ENCODE results near the gene TOR1A. TPM values are rescaled to one million over a fixed set of nuclear protein-coding genes. Genes with fewer than 3 reads are reported as not detected.

The TOR1A gene
- 21.6 TPM for polyA plus RNA-seq (ENCODE audit: insufficient read length)

DNA sequence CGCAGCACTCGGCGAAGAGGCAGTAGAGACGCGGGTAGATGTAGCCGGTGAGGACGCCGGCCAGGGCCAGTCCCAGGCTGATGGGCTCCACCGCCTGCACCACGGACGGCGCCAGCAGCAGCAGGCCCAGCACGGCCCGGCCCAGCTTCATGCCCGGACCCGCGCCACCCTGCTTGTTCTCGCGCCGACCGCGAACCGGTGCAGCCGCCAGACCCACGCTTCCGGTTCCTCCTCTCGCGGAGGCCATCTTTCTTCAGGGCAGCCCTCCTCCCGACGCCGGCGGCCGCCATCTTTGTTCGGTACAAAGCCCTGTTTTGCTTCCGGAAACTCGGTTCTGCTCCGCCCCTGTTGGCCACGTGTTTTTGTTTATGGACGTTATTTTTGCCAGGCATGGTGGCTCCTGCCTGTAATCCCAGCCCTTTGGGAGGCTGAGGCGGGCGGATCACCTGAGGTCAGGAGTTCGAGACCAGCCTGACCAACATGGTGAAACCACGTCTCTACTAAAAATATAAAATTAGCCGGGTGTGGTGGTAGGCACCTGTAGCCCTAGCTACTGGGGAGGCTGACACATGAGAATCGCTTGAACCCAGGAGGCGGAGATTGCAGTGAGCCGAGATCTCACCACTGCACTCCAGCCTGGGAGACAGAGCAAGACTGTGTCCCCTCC, at the start of gene TOR1A:
Gene TOR1A, minus strand, starts transcription at position 202 of the 667 bp plus-strand sequence. Its CDS starts 51 bp downstream, at position 151.
- peak; percentile 92 for DNase-seq

- no peak for DNase-seq
Measured at GRCh38 chr9:129871046-129871445, 47.1 kb upstream of the TOR1A start.

DNA sequence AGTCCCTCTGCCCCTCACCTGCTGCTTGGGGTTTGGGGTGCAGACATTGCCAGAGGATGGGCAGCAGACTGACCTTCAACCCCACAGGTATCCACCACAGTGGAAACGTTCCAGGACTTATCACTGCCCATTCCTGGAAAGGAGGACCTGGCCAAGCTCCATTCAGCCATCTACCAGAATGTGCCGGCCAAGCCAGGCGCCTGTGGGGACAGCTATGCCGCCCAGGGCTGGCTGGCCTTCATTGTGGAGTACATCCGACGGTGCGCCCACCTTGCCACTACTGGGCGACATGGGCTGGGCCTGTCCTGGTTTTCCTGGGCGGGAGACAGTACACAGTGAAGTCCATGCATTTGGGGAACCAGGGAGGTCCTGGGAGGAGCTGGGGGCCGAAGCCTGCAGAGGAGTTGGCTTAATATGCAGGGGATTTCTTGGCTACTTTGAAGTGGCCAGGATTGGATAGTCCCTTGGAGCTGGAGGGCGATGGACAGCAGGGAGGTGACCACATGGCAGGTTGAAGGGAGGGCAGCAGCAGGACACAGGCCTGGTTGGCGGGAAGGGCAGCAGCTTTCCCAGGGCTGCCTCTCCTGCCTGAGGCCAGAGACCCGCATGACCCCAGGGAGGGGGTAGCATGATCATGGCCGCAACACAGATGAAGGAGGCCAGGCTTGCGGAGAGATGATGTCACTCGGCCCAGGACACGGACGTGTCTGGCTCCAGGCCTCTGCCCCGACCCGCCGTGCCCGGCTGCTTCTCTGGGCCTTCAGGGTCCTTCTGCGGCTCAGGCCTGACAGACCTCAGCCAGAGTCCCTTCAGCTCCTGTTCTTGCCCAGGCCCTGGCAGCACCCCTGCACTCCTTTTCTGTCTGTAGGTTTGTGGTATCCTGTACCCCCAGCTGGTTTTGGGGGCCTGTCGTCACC, 45.9 kb upstream of the TOR1A start:
- DNase-seq: no peak

- DNase-seq: no peak
Measured at GRCh38 chr9:129868872-129869486, 45.0 kb upstream of the TOR1A start.

DNA sequence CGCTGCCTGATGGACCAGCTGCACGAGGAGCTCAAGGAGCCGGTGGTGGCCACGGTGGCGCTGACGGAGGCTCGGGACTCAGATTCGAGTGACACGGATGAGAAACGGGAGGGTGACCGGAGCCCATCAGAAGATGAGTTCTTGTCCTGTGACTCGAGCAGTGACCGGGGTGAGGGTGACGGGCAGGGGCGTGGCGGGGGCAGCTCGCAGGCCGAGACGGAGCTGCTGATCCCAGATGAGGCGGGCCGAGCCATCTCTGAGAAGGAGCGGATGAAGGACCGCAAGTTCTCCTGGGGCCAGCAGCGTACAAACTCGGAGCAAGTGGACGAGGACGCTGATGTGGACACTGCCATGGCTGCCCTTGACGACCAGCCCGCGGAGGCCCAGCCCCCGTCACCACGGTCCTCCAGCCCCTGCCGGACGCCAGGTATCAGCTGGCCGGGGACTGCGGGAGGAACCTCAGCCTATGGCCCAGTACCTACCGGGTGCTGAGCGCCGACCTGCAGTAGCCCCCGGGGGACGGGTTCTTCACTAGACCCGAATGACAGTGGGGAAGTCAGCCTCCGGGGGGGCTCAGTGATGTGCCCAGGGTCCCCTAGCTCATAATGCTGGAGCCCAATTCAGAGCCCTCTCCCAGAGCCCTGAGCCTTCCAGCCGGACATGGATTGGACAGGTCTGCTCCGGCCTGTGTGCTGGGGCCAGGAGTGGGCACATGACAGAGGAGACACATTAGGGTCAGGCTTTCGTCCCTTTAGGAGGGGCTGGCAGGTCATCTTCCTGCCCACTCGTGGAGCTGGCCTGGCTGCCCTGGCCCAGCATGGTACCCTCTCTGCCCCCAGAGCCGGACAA, 44.3 kb upstream of the TOR1A start:
- no peak for DNase-seq

DNA sequence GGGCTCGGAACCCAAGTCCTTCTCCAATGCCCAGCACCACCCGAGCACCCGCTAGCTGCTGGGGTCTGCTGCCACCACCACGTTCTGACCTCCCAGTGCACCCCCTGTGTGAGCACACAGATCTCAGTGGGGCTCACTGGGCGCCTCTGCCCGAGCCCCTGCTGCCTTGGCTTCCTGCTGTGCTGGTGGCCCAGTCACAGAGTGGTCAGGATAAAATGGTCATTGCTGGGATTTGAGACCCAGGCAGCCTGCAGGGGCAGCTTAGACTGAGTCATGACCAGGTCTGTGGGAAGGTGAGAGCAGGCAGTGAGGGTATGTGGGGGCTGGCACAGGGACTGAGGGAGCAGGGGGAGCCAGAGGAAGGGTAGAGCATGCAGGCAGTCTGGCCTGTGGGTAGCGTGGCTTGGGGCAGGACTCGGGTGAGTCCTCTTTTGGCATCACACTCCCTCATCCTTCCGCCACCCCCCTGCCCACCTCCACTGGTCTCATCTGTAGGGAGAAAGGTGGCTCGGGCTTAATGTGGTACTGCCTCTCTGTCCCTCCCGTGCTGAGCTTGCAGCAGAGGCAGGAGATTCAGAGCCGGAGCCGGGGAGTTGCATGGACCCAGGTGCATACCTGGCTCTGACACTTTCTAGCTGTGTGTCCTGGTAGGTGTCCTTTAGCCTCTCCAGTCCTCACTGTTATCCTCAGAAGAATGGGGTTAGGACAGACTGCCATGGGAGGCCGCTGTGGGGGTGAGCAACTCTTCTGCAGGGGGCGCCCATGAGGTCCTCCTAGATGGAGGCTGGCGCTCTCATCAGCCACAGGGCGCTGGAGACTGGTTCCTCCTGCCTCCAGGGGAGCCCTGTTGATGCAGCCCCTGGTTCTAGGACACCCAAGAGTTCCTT, 43.4 kb upstream of the TOR1A start:
- no peak for DNase-seq

- DNase-seq: no peak
Measured at GRCh38 chr9:129866394-129867135, 42.6 kb upstream of the TOR1A start.

DNA sequence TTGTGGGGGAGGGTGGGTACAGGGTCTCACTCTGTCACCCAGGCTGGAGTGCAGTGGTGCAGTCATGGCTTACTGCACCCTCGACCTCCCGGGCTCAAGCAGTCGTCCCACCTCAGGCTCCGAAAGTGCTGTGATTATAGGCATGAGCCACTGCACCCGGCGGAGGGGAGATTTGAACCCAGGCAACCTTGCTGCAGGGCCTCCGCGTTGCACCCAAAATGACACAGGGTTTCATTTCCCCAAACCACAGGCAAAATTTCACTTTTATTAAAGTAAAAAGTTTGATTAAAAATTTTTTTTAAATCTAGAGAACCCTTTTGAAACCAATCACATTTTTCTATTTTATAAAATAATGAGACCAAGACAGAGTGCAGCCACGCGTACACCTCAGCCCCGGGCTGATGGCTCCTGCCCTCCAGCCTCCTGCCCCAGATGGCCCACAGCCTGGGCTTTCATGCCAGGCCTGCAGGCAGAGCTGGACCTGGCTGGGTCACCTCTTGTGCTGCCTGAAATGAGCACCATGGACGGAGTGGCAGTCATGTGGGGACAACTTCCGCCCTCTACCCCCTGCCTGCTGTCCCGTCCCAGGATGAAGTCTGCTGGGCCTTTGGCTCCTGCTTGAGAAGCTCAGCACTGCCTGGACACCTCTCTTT, 41.9 kb upstream of the TOR1A start:
- no peak for DNase-seq

DNA sequence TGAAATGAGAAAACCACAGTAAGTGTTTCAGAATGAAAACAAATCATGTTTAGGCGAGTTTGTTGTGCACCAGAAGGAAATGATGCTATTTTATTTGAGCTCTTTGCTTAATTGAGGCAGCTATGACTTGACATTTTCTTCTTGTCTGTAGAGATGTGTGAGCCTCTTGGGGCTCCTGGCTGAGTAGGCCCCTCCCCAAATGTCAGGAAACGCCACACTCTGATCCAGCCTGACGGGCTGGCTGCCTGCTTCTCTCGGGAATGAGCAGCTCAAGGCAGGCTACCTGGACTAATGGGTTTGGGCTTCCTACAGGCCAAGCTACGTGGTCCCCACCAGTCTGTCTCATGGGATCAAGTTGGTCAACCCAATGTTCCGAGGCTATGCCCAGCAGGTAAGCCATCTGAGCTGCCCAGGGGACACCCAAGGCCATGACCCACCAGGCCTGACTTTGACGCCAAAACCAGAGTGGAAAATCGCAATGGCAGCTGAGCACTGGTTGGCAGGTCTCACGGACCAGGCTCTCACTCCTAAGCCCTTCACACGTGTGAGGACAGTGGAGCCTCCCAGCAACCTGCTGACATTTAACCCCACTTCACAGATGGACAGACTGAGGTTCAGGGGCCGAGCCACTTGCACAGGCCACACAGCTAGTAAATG, 41.2 kb upstream of the TOR1A start:
- no peak for DNase-seq

- DNase-seq: no peak
Measured at GRCh38 chr9:129863059-129863690, 39.2 kb upstream of the TOR1A start.

GRCh38 chr9:129861447-129861827, 37.5 kb upstream of the TOR1A start:
- DNase-seq: no peak

- DNase-seq: no peak
Measured at GRCh38 chr9:129860653-129861446, 36.9 kb upstream of the TOR1A start.

- DNase-seq: no peak
Measured at GRCh38 chr9:129858167-129858962, 34.4 kb upstream of the TOR1A start.

GRCh38 chr9:129857207-129857606, 33.3 kb upstream of the TOR1A start:
- no peak for DNase-seq

DNA sequence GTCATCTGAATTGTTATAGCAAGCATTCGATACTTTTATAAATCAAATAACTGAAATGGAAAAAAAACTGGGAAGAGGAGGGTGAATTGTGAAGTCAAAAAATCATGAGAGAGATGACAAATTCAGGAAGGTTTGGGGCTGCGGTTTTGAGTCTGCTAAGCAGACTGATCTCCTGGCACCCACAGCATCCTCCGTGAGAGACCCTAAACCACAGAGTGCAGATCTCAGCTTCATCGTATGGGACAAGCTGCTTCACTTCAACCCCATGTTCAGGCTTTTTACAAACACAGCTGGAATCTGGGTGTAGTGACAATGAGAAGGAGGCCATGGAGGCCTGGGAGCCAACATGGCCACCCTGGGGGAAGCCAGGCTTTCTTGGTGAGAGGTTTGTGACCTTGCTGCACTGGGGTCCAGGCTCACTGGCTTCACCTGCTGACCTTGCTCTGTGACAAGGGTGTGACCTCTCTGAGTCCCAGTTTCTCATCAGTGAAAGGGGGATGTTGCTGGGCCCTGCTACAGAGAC, 30.7 kb upstream of the TOR1A start:
- no peak for DNase-seq

GRCh38 chr9:129853614-129854013, 29.7 kb upstream of the TOR1A start:
- no peak for DNase-seq

DNA sequence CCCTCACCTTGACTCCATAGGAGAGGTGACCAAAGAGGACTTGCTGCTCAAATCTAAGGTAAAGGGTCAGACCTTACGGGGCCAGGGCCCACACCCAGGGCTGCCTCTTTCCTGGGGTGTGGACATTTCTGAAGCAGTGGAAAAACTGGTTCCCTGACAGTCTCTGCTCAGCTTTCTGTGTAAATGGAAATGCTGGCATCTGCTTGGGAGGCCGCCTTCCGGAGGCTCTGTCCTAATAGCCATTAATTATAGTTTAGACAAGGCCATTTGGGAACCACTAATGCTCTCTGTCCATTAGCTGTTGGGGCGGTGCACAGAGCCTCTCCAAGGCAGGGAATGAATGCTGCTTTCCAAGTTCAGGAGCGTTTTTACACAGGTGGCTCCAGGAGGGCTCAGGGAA, 28.6 kb upstream of the TOR1A start:
- no peak for DNase-seq
